ENCODE results near the gene THSD4.
"Not testable (repeated sequence)": the region's sequence is repeated elsewhere in the genome, so short reads cannot be mapped to it uniquely, and the experiment has no call there.

DNA sequence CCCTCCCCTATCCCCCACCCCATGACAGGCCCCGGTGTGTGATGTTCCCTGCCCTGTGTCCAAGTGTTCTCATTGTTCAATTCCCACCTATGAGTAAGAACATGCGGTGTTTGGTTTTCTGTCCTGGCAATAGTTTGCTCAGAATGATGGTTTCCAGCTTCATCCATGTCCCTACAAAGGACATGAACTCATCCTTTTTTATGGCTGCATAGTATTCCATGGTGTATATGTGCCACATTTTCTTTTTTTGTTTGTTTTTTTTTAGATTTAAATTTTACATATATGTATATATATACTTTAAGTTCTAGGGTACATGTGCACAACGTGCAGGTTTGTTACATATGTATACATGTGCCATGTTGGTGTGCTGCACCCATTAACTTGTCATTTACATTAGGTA is 555.0 kb downstream of the THSD4 start:
- not testable (repeated sequence) for TF ChIP-seq POLR2A (IDR thresholded peaks at IDR 0.05)
- TF ChIP-seq, protein P1, sequence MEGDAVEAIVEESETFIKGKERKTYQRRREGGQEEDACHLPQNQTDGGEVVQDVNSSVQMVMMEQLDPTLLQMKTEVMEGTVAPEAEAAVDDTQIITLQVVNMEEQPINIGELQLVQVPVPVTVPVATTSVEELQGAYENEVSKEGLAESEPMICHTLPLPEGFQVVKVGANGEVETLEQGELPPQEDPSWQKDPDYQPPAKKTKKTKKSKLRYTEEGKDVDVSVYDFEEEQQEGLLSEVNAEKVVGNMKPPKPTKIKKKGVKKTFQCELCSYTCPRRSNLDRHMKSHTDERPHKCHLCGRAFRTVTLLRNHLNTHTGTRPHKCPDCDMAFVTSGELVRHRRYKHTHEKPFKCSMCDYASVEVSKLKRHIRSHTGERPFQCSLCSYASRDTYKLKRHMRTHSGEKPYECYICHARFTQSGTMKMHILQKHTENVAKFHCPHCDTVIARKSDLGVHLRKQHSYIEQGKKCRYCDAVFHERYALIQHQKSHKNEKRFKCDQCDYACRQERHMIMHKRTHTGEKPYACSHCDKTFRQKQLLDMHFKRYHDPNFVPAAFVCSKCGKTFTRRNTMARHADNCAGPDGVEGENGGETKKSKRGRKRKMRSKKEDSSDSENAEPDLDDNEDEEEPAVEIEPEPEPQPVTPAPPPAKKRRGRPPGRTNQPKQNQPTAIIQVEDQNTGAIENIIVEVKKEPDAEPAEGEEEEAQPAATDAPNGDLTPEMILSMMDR (IDR thresholded peaks at IDR 0.05): not testable (repeated sequence)
